Measurements from ENCODE around the gene ARID3A.
A peak's percentile ranks its signal among the peaks of the same experiment; 100 is the strongest.

DNA sequence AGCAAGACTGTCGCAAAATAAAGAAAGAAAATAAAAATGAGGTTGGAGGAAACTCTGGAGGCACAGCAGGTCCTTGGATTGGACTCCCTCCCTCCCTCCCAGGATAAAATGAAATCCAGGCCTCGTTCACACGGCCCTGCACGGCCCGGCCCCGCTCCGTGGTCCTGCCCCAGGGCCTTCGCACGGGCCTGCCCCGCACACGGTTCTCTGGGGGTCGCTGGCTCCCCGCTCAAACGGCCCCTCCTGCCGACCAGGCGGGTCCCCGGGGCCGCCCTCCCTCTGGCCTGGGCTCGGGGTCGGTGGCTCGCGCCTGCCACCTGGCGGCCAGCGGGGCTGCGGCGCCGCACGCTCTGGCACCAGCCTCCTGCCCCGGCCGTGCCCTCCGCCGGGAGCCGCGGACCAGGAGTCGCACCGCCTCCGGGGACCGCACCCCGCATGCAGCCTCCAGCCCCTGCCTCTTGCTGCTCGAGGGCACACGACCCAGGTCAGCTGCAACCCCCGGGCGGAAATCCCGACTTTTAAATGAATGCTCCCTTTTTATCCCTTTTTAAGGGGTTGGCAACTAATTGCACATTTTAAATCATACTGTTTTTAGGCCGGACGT lies 56.8 kb downstream of the ARID3A start:
- TF ChIP-seq RXRA (CRISPR knock-in tag; IDR thresholded peaks at IDR 0.05) (0 out of 2 replicates have a peak, but pooled peaks have one; percentile 17), THYN1 (CRISPR knock-in tag; IDR thresholded peaks at IDR 0.05; ENCODE audit: borderline replicate concordance, low read depth) (no peak), POLR2A (IDR thresholded peaks at IDR 0.05; ENCODE audit: insufficient read depth in 1 of 2, low read depth in 2 of 2, low read length in 2 of 2) (no peak), KLF9 (CRISPR knock-in tag; IDR thresholded peaks at IDR 0.05; ENCODE audit: low read depth) (no peak), CTCF (CRISPR knock-in tag; IDR thresholded peaks at IDR 0.05) (peak; percentile 86)
- TF ChIP-seq, protein P1, sequence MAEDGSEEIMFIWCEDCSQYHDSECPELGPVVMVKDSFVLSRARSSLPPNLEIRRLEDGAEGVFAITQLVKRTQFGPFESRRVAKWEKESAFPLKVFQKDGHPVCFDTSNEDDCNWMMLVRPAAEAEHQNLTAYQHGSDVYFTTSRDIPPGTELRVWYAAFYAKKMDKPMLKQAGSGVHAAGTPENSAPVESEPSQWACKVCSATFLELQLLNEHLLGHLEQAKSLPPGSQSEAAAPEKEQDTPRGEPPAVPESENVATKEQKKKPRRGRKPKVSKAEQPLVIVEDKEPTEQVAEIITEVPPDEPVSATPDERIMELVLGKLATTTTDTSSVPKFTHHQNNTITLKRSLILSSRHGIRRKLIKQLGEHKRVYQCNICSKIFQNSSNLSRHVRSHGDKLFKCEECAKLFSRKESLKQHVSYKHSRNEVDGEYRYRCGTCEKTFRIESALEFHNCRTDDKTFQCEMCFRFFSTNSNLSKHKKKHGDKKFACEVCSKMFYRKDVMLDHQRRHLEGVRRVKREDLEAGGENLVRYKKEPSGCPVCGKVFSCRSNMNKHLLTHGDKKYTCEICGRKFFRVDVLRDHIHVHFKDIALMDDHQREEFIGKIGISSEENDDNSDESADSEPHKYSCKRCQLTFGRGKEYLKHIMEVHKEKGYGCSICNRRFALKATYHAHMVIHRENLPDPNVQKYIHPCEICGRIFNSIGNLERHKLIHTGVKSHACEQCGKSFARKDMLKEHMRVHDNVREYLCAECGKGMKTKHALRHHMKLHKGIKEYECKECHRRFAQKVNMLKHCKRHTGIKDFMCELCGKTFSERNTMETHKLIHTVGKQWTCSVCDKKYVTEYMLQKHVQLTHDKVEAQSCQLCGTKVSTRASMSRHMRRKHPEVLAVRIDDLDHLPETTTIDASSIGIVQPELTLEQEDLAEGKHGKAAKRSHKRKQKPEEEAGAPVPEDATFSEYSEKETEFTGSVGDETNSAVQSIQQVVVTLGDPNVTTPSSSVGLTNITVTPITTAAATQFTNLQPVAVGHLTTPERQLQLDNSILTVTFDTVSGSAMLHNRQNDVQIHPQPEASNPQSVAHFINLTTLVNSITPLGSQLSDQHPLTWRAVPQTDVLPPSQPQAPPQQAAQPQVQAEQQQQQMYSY (CRISPR knock-in tag; IDR thresholded peaks at IDR 0.05), result peak; percentile 88

All from HepG2 (cell line).